K562 (cell line): ENCODE results near the gene METTL3. TPM values are rescaled to one million over a fixed set of nuclear protein-coding genes. Genes with fewer than 3 reads are reported as not detected.

Experiments used
- ZHX1 ChIP-seq: fragments of 150-350 bp; conservative IDR thresholded peaks from 2 replicates; pipeline ENCODE4 v1.6.1; 2014; ENCODE audit warnings: low read length
- polyA plus RNA-seq, 8 experiments: library from polyadenylated mRNA; depleted of rRNA in 4 of 8; stranded (reverse) in 5 of 8; unstranded in 3 of 8; fragments of >200 nt; fragmentation: Nextera tagmentation in 2 of 8; fragmentation: Illumina TruSeq in 1 of 8; extraction: Ambion mirVana in 2 of 8; extraction: Trizol in 1 of 8; gene quantifications; 2 replicates each; pipeline versions ENCODE4 v1.2.1 to v1.2.3, GENCODE V29; 2011 to 2014; ENCODE audit warnings: inconsistent platforms in 1 of 8, missing spikeins in 1 of 8
- total RNA-seq, 7 experiments: library from RNA; depleted of rRNA in 6 of 7; stranded (reverse); fragments of >200 nt in 6 of 7; fragmentation: Illumina TruSeq in 2 of 7; extraction: Trizol in 2 of 7; gene quantifications; 2 replicates each; pipeline versions ENCODE4 v1.2.1 to v1.2.3, GENCODE V29; 2011 to 2021; ENCODE audit warnings: low replicate concordance in 1 of 7
- TF ChIP-seq, protein P1 (sequence below), 3 experiments: fragments of 200-800 bp in 1 of 3; fragments of 250-450 bp in 1 of 3; fragments of 450-650 bp in 1 of 3; sonication (Bioruptor Pico) in 1 of 3; sonication (Bioruptor generic) in 1 of 3; formaldehyde crosslinking in 1 of 3; IDR thresholded peaks; 2 replicates each; pipeline versions ENCODE4 v1.6.1 to v1.8.0; 2016 to 2022; ENCODE audit warnings: mild to moderate bottlenecking in 2 of 3, missing genetic modification characterization in 2 of 3, missing compliant biosample characterization in 1 of 3, moderate library complexity in 1 of 3
- TF ChIP-seq, protein P2 (sequence below): sonication (generic); formaldehyde crosslinking; IDR thresholded peaks from 2 replicates; pipeline ENCODE4 v1.8.0; 2022; ENCODE audit warnings: missing genetic modification reagents, mild to moderate bottlenecking, borderline replicate concordance
- TF ChIP-seq, protein P3 (sequence below): fragments of 450-650 bp; formaldehyde crosslinking; IDR thresholded peaks from 2 replicates; pipeline ENCODE4 v1.4.0; 2020; ENCODE audit warnings: mild to moderate bottlenecking, moderate library complexity

METTL3 gene
- total and polyA plus RNA-seq, 9 of the 15 experiments (the other 6 are each of a cell fraction or from before 2014, with no cell fraction given), result 42.1 to 151 (median 65.7) TPM

- TF ChIP-seq ZHX1, result no peak
- TF ChIP-seq, protein P1, sequence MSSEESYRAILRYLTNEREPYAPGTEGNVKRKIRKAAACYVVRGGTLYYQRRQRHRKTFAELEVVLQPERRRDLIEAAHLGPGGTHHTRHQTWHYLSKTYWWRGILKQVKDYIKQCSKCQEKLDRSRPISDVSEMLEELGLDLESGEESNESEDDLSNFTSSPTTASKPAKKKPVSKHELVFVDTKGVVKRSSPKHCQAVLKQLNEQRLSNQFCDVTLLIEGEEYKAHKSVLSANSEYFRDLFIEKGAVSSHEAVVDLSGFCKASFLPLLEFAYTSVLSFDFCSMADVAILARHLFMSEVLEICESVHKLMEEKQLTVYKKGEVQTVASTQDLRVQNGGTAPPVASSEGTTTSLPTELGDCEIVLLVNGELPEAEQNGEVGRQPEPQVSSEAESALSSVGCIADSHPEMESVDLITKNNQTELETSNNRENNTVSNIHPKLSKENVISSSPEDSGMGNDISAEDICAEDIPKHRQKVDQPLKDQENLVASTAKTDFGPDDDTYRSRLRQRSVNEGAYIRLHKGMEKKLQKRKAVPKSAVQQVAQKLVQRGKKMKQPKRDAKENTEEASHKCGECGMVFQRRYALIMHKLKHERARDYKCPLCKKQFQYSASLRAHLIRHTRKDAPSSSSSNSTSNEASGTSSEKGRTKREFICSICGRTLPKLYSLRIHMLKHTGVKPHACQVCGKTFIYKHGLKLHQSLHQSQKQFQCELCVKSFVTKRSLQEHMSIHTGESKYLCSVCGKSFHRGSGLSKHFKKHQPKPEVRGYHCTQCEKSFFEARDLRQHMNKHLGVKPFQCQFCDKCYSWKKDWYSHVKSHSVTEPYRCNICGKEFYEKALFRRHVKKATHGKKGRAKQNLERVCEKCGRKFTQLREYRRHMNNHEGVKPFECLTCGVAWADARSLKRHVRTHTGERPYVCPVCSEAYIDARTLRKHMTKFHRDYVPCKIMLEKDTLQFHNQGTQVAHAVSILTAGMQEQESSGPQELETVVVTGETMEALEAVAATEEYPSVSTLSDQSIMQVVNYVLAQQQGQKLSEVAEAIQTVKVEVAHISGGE (CRISPR knock-in tag; IDR thresholded peaks at IDR 0.05), result no peak
- TF ChIP-seq, protein P2, sequence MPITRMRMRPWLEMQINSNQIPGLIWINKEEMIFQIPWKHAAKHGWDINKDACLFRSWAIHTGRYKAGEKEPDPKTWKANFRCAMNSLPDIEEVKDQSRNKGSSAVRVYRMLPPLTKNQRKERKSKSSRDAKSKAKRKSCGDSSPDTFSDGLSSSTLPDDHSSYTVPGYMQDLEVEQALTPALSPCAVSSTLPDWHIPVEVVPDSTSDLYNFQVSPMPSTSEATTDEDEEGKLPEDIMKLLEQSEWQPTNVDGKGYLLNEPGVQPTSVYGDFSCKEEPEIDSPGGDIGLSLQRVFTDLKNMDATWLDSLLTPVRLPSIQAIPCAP (CRISPR knock-in tag), result no peak
- TF ChIP-seq, protein P3, sequence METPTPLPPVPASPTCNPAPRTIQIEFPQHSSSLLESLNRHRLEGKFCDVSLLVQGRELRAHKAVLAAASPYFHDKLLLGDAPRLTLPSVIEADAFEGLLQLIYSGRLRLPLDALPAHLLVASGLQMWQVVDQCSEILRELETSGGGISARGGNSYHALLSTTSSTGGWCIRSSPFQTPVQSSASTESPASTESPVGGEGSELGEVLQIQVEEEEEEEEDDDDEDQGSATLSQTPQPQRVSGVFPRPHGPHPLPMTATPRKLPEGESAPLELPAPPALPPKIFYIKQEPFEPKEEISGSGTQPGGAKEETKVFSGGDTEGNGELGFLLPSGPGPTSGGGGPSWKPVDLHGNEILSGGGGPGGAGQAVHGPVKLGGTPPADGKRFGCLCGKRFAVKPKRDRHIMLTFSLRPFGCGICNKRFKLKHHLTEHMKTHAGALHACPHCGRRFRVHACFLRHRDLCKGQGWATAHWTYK (CRISPR knock-in tag), result no peak
Measured at GRCh38 chr14:21521501-21521900, 10.4 kb upstream of the METTL3 start (continued).
